GM12875 (cell line): ENCODE results near the gene ZGPAT.

ENCODE experiments used
- H3K4me3 ChIP-seq: one replicate; pipeline ENCODE4 v1.5.1; 2011; ENCODE audit warnings: low read depth, low read length, control low read depth
- TF ChIP-seq, protein P1 (sequence below): IDR thresholded peaks from 2 replicates; pipeline ENCODE4 v1.5.1; 2011; ENCODE audit warnings: low read depth, mild to moderate bottlenecking, control low read depth, inconsistent platforms, low read length, moderate library complexity, borderline replicate concordance; ENCODE audit not compliant: insufficient read depth

ZGPAT gene

DNA sequence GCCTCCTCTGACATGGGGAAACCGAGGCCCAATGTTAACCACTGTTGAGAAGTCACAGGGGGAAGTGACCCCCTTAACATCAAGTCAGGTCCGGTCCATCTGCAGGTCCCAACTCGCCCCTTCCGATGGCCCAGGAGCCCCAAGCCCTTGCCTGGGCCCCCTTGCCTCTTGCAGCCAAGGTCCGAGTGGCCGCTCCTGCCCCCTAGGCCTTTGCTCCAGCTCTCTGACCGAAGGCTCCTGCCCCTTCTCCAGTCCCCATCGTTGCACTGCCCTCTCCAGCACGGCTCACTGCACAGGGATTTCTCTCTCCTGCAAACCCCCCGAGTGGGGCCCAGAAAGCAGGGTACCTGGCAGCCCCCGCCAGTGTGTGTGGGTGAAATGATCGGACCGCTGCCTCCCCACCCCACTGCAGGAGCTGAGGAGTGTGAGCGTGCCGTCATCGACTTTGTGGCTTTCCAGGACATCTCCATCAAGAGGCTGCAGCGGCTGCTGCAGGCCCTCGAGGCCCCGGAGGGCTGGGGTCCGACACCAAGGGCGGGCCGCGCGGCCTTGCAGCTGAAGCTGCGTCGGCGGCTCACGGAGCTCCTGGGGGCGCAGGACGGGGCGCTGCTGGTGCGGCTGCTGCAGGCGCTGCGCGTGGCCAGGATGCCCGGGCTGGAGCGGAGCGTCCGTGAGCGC, 9.8 kb upstream of the ZGPAT start:
- no peak overlapping the region for H3K4me3 ChIP-seq
- TF ChIP-seq, protein P1, sequence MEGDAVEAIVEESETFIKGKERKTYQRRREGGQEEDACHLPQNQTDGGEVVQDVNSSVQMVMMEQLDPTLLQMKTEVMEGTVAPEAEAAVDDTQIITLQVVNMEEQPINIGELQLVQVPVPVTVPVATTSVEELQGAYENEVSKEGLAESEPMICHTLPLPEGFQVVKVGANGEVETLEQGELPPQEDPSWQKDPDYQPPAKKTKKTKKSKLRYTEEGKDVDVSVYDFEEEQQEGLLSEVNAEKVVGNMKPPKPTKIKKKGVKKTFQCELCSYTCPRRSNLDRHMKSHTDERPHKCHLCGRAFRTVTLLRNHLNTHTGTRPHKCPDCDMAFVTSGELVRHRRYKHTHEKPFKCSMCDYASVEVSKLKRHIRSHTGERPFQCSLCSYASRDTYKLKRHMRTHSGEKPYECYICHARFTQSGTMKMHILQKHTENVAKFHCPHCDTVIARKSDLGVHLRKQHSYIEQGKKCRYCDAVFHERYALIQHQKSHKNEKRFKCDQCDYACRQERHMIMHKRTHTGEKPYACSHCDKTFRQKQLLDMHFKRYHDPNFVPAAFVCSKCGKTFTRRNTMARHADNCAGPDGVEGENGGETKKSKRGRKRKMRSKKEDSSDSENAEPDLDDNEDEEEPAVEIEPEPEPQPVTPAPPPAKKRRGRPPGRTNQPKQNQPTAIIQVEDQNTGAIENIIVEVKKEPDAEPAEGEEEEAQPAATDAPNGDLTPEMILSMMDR, result no peak

GRCh38 chr20:63698739-63699465, 8.9 kb upstream of the ZGPAT start:
- no peak overlapping the region for H3K4me3 ChIP-seq

DNA sequence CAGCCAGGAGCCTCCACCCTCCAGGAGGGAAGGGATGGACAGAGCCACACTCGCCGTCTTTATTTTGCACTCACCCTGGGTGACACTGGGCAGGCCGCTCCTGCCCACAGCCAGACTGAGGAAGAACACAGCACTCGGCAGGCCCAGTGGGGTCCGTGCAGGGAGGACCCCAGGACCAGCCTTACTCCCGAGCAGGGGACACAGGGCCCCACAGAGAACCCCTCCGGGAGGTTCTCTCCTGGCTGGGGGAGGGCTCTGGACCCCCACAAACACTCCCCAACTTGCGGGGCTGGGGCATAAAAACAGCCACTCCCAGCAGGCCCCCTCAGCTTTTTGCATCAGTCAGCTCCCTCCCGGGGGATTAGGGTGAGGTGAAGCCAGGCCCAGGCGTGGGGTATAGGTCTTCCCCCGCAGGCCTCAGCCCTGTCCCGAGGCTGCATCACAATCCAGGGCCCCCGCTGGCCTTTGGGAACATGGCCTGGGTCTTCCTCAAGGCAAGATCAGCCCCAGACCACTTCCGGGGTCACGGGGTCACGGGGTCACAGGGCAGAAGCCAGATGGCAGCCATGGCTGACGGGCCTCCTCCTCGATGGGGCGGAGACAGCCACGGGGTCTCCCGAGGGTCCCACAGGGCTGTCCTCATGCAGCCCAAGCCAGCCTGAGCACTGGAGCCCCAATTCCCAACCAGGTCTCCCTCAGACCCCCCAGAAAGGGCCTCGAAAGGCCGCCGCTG, 8.2 kb upstream of the ZGPAT start:
- no peak overlapping the region for H3K4me3 ChIP-seq
- TF ChIP-seq, protein P1, result no peak

More at GRCh38 chr20:63698739-63699465, 8.9 kb upstream of the ZGPAT start:
- TF ChIP-seq, protein P1, result no peak

GRCh38 chr20:63700199-63701050, 7.4 kb upstream of the ZGPAT start:
- TF ChIP-seq, protein P1, result no peak
- H3K4me3 ChIP-seq, result no peak overlapping the region

GRCh38 chr20:63701051-63701328, 6.8 kb upstream of the ZGPAT start:
- TF ChIP-seq, protein P1, result no peak
- no peak overlapping the region for H3K4me3 ChIP-seq

GRCh38 chr20:63701329-63702035, 6.4 kb upstream of the ZGPAT start:
- no peak overlapping the region for H3K4me3 ChIP-seq
- TF ChIP-seq, protein P1, result no peak
